Measurements from ENCODE around the gene CD40LG.

DNA sequence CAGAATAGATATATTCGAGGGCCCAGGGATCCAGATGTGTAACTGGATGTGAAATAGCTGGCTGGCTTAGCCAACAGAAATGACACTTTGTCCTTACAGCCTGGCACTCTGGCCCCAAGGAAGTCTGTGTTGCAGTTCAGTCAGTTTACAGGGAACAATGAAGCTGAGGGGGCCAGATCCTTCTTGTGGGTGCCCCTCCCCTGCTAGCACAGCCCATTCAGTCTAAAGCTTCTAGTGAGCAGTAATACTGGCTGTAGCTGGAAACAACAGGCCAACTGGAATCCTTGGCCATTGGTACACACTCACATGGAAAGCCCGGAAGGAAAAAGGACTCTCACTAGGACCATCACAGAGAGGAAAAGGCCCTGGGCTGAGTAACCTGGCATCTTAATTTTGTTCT, 22.7 kb upstream of the CD40LG start:
- TF ChIP-seq CTCF (IDR thresholded peaks at IDR 0.05) (no peak), POLR2A (IDR thresholded peaks at IDR 0.05) (no peak)
